Panc1 (cell line): Measurements from ENCODE around the gene RNF167. TPM values are rescaled to one million over a fixed set of nuclear protein-coding genes. Genes with fewer than 3 reads are reported as not detected.

ENCODE experiments used
- ATAC-seq: fragments of 200-7000 bp; cut with Tn5 transposase; 2 replicates; pipeline ENCODE4 v1.9.1; 2020; ENCODE audit warnings: mild to moderate bottlenecking, moderate library complexity
- BruUV-seq: library from RNA; stranded (reverse); fragments of 400-500 nt; replicated peaks from 2 replicates; lab custom pipeline; 2021; lab: Mats Ljungman, UMichigan
- CTCF ChIA-PET: fragments of 300-600 bp; sonication (Branson Sonifier 250); formaldehyde crosslinking; loops from one replicate; lab custom pipeline; 2022; ENCODE audit warnings: antibody characterized with exemption; lab: Charles Lee
- POLR2A ChIA-PET: fragments of 300-600 bp; sonication (Branson Sonifier 250); formaldehyde crosslinking; loops from one replicate; lab custom pipeline; 2022; ENCODE audit warnings: antibody characterized with exemption; lab: Charles Lee
- DNase-seq: peaks from one replicate; pipeline ENCODE4 v3.0.0-alpha.2; 2010; ENCODE audit warnings: low read depth, low spot score
- H3K27ac ChIP-seq: 2 replicates; pipeline ENCODE4 v1.5.1; 2011; ENCODE audit warnings: mild to moderate bottlenecking, low read length, inconsistent platforms
- H3K27me3 ChIP-seq: fragments of 200-500 bp; sonication (Bioruptor generic); 2 replicates; pipeline ENCODE4 v1.6.0; 2014; ENCODE audit warnings: low read length, inconsistent platforms; ENCODE audit not compliant: control insufficient read depth, insufficient read depth
- H3K36me3 ChIP-seq: fragments of 200-500 bp; sonication (Bioruptor generic); 2 replicates; pipeline ENCODE4 v1.5.1; 2014; ENCODE audit warnings: inconsistent platforms, mild to moderate bottlenecking, low read length, moderate library complexity; ENCODE audit not compliant: control insufficient read depth, insufficient read depth
- H3K4me1 ChIP-seq: 2 replicates; pipeline ENCODE4 v1.5.1; 2011; ENCODE audit warnings: inconsistent platforms, mild to moderate bottlenecking, low read length, moderate library complexity; ENCODE audit not compliant: control insufficient read depth, insufficient read depth
- H3K4me3 ChIP-seq, 2 experiments: 2 replicates each; pipeline ENCODE4 v1.5.1; 2011 to 2012; ENCODE audit warnings: low read depth in 2 of 2, low read length in 2 of 2, mild to moderate bottlenecking in 2 of 2, inconsistent platforms in 1 of 2, moderate library complexity in 1 of 2
- H3K9me3 ChIP-seq: fragments of 200-500 bp; sonication (Bioruptor generic); 2 replicates; pipeline ENCODE4 v1.5.1; 2014; ENCODE audit warnings: low read depth, mild to moderate bottlenecking, inconsistent platforms, low read length, moderate library complexity; ENCODE audit not compliant: control insufficient read depth, insufficient read depth
- POLR2AphosphoS5 ChIP-seq: IDR thresholded peaks from 2 replicates; pipeline ENCODE4 v1.6.1; 2012; ENCODE audit warnings: mild to moderate bottlenecking, low read depth, low read length, moderate library complexity
- SIN3A ChIP-seq: IDR thresholded peaks from 2 replicates; pipeline ENCODE4 v1.6.1; 2012; ENCODE audit warnings: low read depth, mild to moderate bottlenecking, low read length, moderate library complexity, borderline replicate concordance; ENCODE audit not compliant: insufficient read depth
- TCF7L2 ChIP-seq: IDR thresholded peaks from 2 replicates; pipeline ENCODE4 v1.6.1; 2011; ENCODE audit warnings: mild to moderate bottlenecking, low read depth, low read length, inconsistent platforms
- in situ Hi-C: cut with HindIII; loops from 2 replicates; pipeline ENCODE4 v1.10.0; 2016; ENCODE audit warnings: low sequenced_read_pairs, low pct_unique_long_range_greater_than_20kb
- intact Hi-C: fragments of 100-400 bp; cut with micrococcal nuclease; formaldehyde crosslinking; loops from one replicate; pipeline ENCODE4 v1.10.0; 2022; ENCODE audit not compliant: unreplicated experiment
- total RNA-seq: library from RNA; stranded (reverse); gene quantifications from one replicate; pipeline ENCODE4 v1.2.1, GENCODE V29; 2021; ENCODE audit not compliant: unreplicated experiment
- TF ChIP-seq, protein P1 (sequence below), 2 experiments: IDR thresholded peaks; 2 replicates each; pipeline ENCODE4 v1.6.1; 2011 to 2012; ENCODE audit warnings: low read depth in 2 of 2, control low read depth in 1 of 2, low read length in 1 of 2, mild to moderate bottlenecking in 1 of 2, moderate library complexity in 1 of 2; ENCODE audit not compliant: insufficient read depth in 1 of 2
- TF ChIP-seq, protein P2 (sequence below): fragments of 450-650 bp; IDR thresholded peaks from 2 replicates; pipeline ENCODE4 v1.5.1; 2017; ENCODE audit warnings: mild to moderate bottlenecking

The RNF167 gene
- total RNA-seq, 1 experiment from 2014 or later = 95.8 TPM

DNA sequence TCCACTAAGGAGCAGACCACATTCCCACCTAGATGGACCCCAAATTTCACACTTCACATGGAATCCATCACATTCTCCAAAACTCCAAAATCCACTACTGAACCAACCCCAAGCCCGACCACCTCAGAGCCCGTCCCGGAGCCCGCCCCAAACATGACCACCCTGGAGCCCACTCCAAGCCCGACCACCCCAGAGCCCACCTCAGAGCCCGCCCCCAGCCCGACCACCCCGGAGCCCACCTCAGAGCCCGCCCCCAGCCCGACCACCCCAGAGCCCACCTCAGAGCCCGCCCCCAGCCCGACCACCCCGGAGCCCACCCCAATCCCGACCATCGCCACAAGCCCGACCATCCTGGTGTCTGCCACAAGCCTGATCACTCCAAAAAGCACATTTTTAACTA is 6.4 kb upstream of the RNF167 start:
- H3K27ac ChIP-seq = no peak overlapping the region
- H3K4me1 ChIP-seq = peaks cover 4% of the 10 kb centered on the region
- TF ChIP-seq TCF7L2 (no peak), SIN3A (no peak), POLR2AphosphoS5 (no peak)
- TF ChIP-seq, protein P1, sequence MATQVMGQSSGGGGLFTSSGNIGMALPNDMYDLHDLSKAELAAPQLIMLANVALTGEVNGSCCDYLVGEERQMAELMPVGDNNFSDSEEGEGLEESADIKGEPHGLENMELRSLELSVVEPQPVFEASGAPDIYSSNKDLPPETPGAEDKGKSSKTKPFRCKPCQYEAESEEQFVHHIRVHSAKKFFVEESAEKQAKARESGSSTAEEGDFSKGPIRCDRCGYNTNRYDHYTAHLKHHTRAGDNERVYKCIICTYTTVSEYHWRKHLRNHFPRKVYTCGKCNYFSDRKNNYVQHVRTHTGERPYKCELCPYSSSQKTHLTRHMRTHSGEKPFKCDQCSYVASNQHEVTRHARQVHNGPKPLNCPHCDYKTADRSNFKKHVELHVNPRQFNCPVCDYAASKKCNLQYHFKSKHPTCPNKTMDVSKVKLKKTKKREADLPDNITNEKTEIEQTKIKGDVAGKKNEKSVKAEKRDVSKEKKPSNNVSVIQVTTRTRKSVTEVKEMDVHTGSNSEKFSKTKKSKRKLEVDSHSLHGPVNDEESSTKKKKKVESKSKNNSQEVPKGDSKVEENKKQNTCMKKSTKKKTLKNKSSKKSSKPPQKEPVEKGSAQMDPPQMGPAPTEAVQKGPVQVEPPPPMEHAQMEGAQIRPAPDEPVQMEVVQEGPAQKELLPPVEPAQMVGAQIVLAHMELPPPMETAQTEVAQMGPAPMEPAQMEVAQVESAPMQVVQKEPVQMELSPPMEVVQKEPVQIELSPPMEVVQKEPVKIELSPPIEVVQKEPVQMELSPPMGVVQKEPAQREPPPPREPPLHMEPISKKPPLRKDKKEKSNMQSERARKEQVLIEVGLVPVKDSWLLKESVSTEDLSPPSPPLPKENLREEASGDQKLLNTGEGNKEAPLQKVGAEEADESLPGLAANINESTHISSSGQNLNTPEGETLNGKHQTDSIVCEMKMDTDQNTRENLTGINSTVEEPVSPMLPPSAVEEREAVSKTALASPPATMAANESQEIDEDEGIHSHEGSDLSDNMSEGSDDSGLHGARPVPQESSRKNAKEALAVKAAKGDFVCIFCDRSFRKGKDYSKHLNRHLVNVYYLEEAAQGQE (IDR thresholded peaks at IDR 0.05; ENCODE audit: insufficient read depth in 1 of 2, low read depth in 2 of 2, low read length in 1 of 2) = no peak
- TF ChIP-seq, protein P2, sequence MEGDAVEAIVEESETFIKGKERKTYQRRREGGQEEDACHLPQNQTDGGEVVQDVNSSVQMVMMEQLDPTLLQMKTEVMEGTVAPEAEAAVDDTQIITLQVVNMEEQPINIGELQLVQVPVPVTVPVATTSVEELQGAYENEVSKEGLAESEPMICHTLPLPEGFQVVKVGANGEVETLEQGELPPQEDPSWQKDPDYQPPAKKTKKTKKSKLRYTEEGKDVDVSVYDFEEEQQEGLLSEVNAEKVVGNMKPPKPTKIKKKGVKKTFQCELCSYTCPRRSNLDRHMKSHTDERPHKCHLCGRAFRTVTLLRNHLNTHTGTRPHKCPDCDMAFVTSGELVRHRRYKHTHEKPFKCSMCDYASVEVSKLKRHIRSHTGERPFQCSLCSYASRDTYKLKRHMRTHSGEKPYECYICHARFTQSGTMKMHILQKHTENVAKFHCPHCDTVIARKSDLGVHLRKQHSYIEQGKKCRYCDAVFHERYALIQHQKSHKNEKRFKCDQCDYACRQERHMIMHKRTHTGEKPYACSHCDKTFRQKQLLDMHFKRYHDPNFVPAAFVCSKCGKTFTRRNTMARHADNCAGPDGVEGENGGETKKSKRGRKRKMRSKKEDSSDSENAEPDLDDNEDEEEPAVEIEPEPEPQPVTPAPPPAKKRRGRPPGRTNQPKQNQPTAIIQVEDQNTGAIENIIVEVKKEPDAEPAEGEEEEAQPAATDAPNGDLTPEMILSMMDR = no peak
- no peaks in the 10 kb centered on the region for H3K36me3 ChIP-seq
- H3K27me3 ChIP-seq = no peaks in the 10 kb centered on the region
- H3K9me3 ChIP-seq = no peaks in the 10 kb centered on the region
- H3K4me3 ChIP-seq = no peak overlapping the region
- in situ Hi-C loops (no loop called here), intact Hi-C loops (no loop called here)
- ChIA-PET POLR2A (interaction anchor here (0.6 kb wide), 1 partner anchor 346 kb away, joined by 4 read pairs; no protein-coding TSS in a partner anchor), CTCF (no interaction called here)
- BruUV-seq = no TSS peak
- DNase-seq (no peak), ATAC-seq (no peak)

DNA sequence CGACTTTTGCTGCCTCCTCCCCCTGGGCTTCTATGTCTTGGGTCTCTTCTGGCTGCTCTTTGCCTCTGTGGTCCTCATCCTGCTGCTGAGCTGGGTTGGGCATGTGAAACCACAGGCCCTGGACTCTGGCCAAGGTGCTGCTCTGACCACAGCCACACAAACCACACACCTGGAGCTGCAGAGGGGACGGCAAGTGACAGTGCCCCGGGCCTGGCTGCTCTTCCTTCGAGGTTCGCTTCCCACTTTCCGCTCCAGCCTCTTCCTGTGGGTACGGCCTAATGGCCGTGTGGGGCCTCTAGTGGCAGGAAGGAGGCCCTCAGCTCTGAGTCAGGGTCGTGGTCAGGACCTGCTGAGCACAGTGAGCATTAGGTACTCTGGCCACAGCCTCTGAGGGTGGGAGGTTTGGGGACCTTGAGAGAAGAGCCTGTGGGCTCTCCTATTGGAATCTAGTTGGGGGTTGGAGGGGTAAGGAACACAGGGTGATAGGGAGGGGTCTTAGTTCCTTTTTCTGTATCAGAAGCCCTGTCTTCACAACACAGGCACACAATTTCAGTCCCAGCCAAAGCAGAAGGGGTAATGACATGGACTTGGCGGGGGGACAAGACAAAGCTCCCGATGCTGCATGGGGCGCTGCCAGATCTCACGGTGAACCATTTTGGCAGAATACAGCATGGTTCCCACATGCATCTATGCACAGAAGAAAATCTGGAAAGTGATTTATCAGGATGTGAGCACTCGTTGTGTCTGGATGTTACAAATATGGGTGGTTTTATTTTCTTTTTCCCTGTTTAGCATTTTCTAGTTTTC is 5.7 kb upstream of the RNF167 start:
- no TSS peak for BruUV-seq
- intact Hi-C loops (no loop called here), in situ Hi-C loops (no loop called here)
- CTCF ChIA-PET = no interaction called here
- POLR2A ChIA-PET = interaction anchor here (0.6 kb wide), 1 partner anchor 346 kb away, joined by 4 read pairs; no protein-coding TSS in a partner anchor
- ATAC-seq (peak; percentile 64), DNase-seq (no peak)
- Histone ChIP-seq H3K36me3 (peaks cover 3% of the 10 kb centered on the region; the same call in 1 of the 2 replicates), H3K27ac (no peak overlapping the region), H3K4me3 (no peak overlapping the region), H3K27me3 (no peaks in the 10 kb centered on the region), H3K9me3 (no peaks in the 10 kb centered on the region), H3K4me1 (peaks cover 8% of the 10 kb centered on the region)
- TF ChIP-seq SIN3A = no peak
- TF ChIP-seq, protein P1 (IDR thresholded peaks at IDR 0.05; ENCODE audit: insufficient read depth in 1 of 2, low read depth in 2 of 2, low read length in 1 of 2) = no peak
- no peak for TF ChIP-seq TCF7L2
- TF ChIP-seq, protein P2 = no peak; the same call in 1 of the 2 replicates
- TF ChIP-seq POLR2AphosphoS5 = no peak
